Testis (tissue), 3 donors: ENCODE results near the gene KRT14. TPM values are rescaled to one million over a fixed set of nuclear protein-coding genes. Genes with fewer than 3 reads are reported as not detected.
"Not testable (repeated sequence)": the region's sequence is repeated elsewhere in the genome, so short reads cannot be mapped to it uniquely, and the experiment has no call there.

Experiments used
- DNase-seq: peaks from one replicate; pipeline ENCODE4 v3.0.0-alpha.2; 2019
- H3K27ac ChIP-seq, 2 donors: fragments of 200-600 bp; sonication (generic); one replicate each; pipeline ENCODE4 v1.5.1; 2019
- H3K27me3 ChIP-seq: fragments of 200-600 bp; sonication (generic); one replicate; pipeline ENCODE4 v1.5.1; 2019
- H3K36me3 ChIP-seq: fragments of 200-600 bp; sonication (generic); one replicate; pipeline ENCODE4 v1.5.1; 2017; ENCODE audit warnings: low read depth; ENCODE audit errors: missing control alignments
- H3K4me1 ChIP-seq: fragments of 200-600 bp; sonication (generic); one replicate; pipeline ENCODE4 v1.5.1; 2019
- H3K4me3 ChIP-seq, 2 donors: fragments of 200-600 bp; sonication (generic); one replicate each; pipeline ENCODE4 v1.5.1; 2017 to 2019
- H3K9me3 ChIP-seq: fragments of 200-600 bp; sonication (generic); one replicate; pipeline ENCODE4 v1.5.1; 2017
- CTCF ChIP-seq, 3 experiments: fragments of 450-650 bp in 2 of 3; fragments of 200-600 bp in 1 of 3; sonication (generic) in 1 of 3; IDR thresholded peaks; one replicate each; pipeline ENCODE4 v1.5.1; 2016 to 2019; ENCODE audit warnings: antibody characterized with exemption in 3 of 3, mild to moderate bottlenecking in 2 of 3, moderate library complexity in 1 of 3
- POLR2A ChIP-seq: fragments of 450-650 bp; IDR thresholded peaks from one replicate; pipeline ENCODE4 v1.6.1; 2017; ENCODE audit warnings: antibody characterized with exemption, mild to moderate bottlenecking, moderate library complexity
- WGBS, 2 donors: methylation state at CpG; one replicate each; pipeline ENCODE4 v1.1.5; 2018; 5-methylcytosine and 5-hydroxymethylcytosine counted together
- intact Hi-C: fragments of 100-400 bp; cut with DNase I; formaldehyde crosslinking; loops from one replicate; pipeline ENCODE4 v1.15.1; 2023; ENCODE audit warnings: low total_unique reads
- polyA plus RNA-seq: library from polyadenylated mRNA; stranded (reverse); fragments of 350-450 nt; fragmentation: Illumina TruSeq; extraction: RNeasy Lipid Tissue Mini Kit (QIAGEN cat#74804); gene quantifications from one replicate; pipeline ENCODE4 v1.2.3, GENCODE V29; 2014; ENCODE audit warnings: low read depth, low replicate concordance; ENCODE audit not compliant: insufficient read depth
- total RNA-seq, 2 donors: library from RNA; depleted of rRNA; stranded (reverse); fragments of >200 nt; gene quantifications; one replicate each; pipeline ENCODE4 v1.2.3, GENCODE V29; 2016

Gene KRT14
- total and polyA plus RNA-seq, 3 donors from 2014 or later: 0.24 to 0.37 TPM; not detected in 1

GRCh38 chr17:41613277-41614082 is 26.8 kb upstream of the KRT14 start:
- intact Hi-C loops: no loop called here
- TF ChIP-seq POLR2A (no peak), CTCF (IDR thresholded peaks at IDR 0.05) (no peak)
- Histone ChIP-seq H3K9me3 (no peaks in the 10 kb centered on the region), H3K36me3 (no peaks in the 10 kb centered on the region), H3K27ac (no peak overlapping the region), H3K27me3 (no peaks in the 10 kb centered on the region), H3K4me3 (no peak overlapping the region), H3K4me1 (no peaks in the 10 kb centered on the region)
- 88 to 90% methylated on average over 11 of the region's 11 CpGs for WGBS, 2 donors
- DNase-seq: no peak

GRCh38 chr17:41612376-41613160 is 25.9 kb upstream of the KRT14 start, which contains the start of gene KRT16:
TSS of gene KRT16 (minus strand) at chr17:41612767. CDS start at chr17:41612688, 79 bp downstream.
- intact Hi-C loops, H3K27ac ChIP-seq, H3K27me3 ChIP-seq, H3K4me3 ChIP-seq, H3K36me3 ChIP-seq, H3K4me1 ChIP-seq, H3K9me3 ChIP-seq, DNase-seq: not testable (repeated sequence)
- WGBS, 2 donors: 78 to 85% methylated on average over 16 to 31 of the region's 31 CpGs

GRCh38 chr17:41610965-41611640 is 24.4 kb upstream of the KRT14 start:
- intact Hi-C loops: no loop called here
- no peaks in the 10 kb centered on the region for H3K27me3 ChIP-seq
- 91 to 96% methylated on average over 10 to 24 of the region's 25 CpGs for WGBS, 2 donors
- TF ChIP-seq POLR2A: no peak
- no peak for TF ChIP-seq CTCF (IDR thresholded peaks at IDR 0.05)
- H3K4me3 ChIP-seq: no peak overlapping the region
- H3K9me3 ChIP-seq: no peaks in the 10 kb centered on the region
- H3K36me3 ChIP-seq: no peaks in the 10 kb centered on the region
- no peaks in the 10 kb centered on the region for H3K4me1 ChIP-seq
- H3K27ac ChIP-seq: no peak overlapping the region
- DNase-seq: no peak

- WGBS, 2 donors: 59 to 60% methylated on average over 10 of the region's 10 CpGs
- H3K4me3 ChIP-seq, DNase-seq, H3K4me1 ChIP-seq, H3K27ac ChIP-seq, H3K9me3 ChIP-seq, intact Hi-C loops, H3K27me3 ChIP-seq, H3K36me3 ChIP-seq: not testable (repeated sequence)
Measured at GRCh38 chr17:41610061-41610517, 23.4 kb upstream of the KRT14 start.

GRCh38 chr17:41606930-41607329 is 20.2 kb upstream of the KRT14 start:
- DNase-seq, H3K4me3 ChIP-seq, H3K27me3 ChIP-seq, H3K4me1 ChIP-seq, intact Hi-C loops, H3K9me3 ChIP-seq, H3K27ac ChIP-seq, H3K36me3 ChIP-seq: not testable (repeated sequence)
- WGBS, 2 donors: 83 to 88% methylated on average over 4 of the region's 4 CpGs

GRCh38 chr17:41602524-41602923 is 15.8 kb upstream of the KRT14 start:
- 51 to 60% methylated on average over 2 of the region's 2 CpGs for WGBS, 2 donors
- DNase-seq: no peak
- Histone ChIP-seq H3K4me3 (no peak overlapping the region), H3K27me3 (no peaks in the 10 kb centered on the region), H3K36me3 (no peaks in the 10 kb centered on the region), H3K4me1 (no peaks in the 10 kb centered on the region), H3K9me3 (no peaks in the 10 kb centered on the region), H3K27ac (no peak overlapping the region)
- intact Hi-C loops: no loop called here
- TF ChIP-seq CTCF (IDR thresholded peaks at IDR 0.05) (no peak), POLR2A (no peak)
